ENCODE results near the gene PKD1L1.

The PKD1L1 gene

GRCh38 chr7:47730142-47730541, 218.1 kb downstream of the PKD1L1 start:
- no peak for DNase-seq (ENCODE audit: low spot score)

- DNase-seq (ENCODE audit: low spot score) = no peak
These were observed 222.1 kb downstream of the PKD1L1 start for GRCh38 chr7:47726047-47726726.

GRCh38 chr7:47725031-47725780, 223.1 kb downstream of the PKD1L1 start:
- no peak for DNase-seq (ENCODE audit: low spot score)

Data from pons (tissue), 1 donor.